Nephron (organoid): ENCODE data around the gene PYCR2.
A peak's percentile ranks its signal among the peaks of the same experiment; 100 is the strongest.

Source experiments
- H3K27ac Mint-ChIP-seq, 3 experiments: 2 replicates each; pipeline ENCODE4 v1.8.0; 2020; ENCODE audit warnings: mixed read lengths in 3 of 3, mild to moderate bottlenecking in 2 of 3, moderate library complexity in 1 of 3
- H3K27me3 Mint-ChIP-seq: 2 replicates; pipeline ENCODE4 v1.8.0; 2021; ENCODE audit warnings: low read depth, mild to moderate bottlenecking, moderate library complexity, mixed read lengths
- H3K36me3 Mint-ChIP-seq: 2 replicates; pipeline ENCODE4 v1.8.0; 2020; ENCODE audit warnings: low read depth, mixed read lengths
- H3K4me1 Mint-ChIP-seq: 2 replicates; pipeline ENCODE4 v1.8.0; 2020; ENCODE audit warnings: mixed read lengths
- H3K4me3 Mint-ChIP-seq, 3 experiments: 2 replicates each; pipeline ENCODE4 v1.8.0; 2020; ENCODE audit warnings: mild to moderate bottlenecking in 3 of 3, mixed read lengths in 3 of 3, moderate library complexity in 2 of 3
- H3K9me3 Mint-ChIP-seq: 2 replicates; pipeline ENCODE4 v1.8.0; 2020; ENCODE audit warnings: mixed read lengths
- TF ChIP-seq, protein P1 (sequence below), 3 experiments: fragments of 200-600 bp; sonication (generic); IDR thresholded peaks; one replicate each; pipeline ENCODE4 v1.5.0; 2021; ENCODE audit warnings: antibody characterized with exemption in 3 of 3; ENCODE audit not compliant: unreplicated experiment in 3 of 3

The PYCR2 gene

DNA sequence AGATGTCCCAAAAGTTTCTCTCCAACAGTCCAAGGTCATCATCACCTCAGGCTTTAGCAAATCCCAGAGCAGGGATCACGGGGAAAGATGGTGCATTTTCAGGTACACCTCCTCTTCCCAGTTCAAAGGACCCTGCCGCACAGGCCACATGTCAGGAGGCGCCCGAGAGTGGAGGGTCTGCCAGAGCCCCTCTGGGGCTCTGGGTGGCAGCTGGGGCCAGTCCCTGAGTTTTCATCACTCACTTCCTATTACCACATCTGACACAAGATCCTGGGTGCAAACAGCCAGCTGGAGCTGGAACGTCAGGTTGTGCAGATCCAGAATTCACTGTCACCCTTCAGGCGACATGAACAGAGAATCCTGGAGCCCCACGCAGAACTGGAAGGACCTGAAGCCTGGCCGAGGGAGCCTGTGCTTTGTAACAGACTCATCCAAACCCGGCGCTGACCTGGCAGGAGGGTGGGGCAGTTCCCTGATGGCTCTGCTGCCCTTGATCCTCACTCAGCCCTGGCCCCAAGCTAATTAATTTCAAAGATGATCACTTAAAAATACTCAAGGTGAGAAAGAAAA lies 50.7 kb downstream of the PYCR2 start:
- peaks cover 37% of the 10 kb centered on the region for H3K4me1 Mint-ChIP-seq
- TF ChIP-seq, protein P1, sequence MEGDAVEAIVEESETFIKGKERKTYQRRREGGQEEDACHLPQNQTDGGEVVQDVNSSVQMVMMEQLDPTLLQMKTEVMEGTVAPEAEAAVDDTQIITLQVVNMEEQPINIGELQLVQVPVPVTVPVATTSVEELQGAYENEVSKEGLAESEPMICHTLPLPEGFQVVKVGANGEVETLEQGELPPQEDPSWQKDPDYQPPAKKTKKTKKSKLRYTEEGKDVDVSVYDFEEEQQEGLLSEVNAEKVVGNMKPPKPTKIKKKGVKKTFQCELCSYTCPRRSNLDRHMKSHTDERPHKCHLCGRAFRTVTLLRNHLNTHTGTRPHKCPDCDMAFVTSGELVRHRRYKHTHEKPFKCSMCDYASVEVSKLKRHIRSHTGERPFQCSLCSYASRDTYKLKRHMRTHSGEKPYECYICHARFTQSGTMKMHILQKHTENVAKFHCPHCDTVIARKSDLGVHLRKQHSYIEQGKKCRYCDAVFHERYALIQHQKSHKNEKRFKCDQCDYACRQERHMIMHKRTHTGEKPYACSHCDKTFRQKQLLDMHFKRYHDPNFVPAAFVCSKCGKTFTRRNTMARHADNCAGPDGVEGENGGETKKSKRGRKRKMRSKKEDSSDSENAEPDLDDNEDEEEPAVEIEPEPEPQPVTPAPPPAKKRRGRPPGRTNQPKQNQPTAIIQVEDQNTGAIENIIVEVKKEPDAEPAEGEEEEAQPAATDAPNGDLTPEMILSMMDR (IDR thresholded peaks at IDR 0.05; ENCODE audit: unreplicated experiment in 3 of 3) = no peak
- no peak overlapping the region for H3K4me3 Mint-ChIP-seq
- H3K9me3 Mint-ChIP-seq = no peaks in the 10 kb centered on the region
- peaks cover 29% of the 10 kb centered on the region for H3K36me3 Mint-ChIP-seq
- H3K27me3 Mint-ChIP-seq = peaks cover 5% of the 10 kb centered on the region
- H3K27ac Mint-ChIP-seq = no peak overlapping the region

DNA sequence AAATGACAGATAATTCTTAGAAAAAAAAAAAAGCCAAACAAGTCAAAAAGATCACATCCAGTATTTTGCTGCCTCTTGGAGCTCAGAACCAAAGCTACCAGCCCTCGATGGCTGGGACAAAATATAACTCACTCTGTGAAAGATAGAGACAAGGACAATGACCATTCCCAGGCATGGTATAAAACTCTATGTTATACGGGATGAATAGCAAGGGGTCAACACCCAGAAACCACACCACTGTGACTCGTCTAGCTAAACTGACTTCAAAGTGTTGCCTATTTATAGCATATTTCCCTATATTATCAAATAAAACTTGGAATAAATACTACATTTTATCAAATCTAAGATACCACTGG lies 52.0 kb downstream of the PYCR2 start:
- H3K9me3 Mint-ChIP-seq = no peaks in the 10 kb centered on the region
- no peak overlapping the region for H3K4me3 Mint-ChIP-seq
- peaks cover 37% of the 10 kb centered on the region for H3K36me3 Mint-ChIP-seq
- H3K27me3 Mint-ChIP-seq = peaks cover 5% of the 10 kb centered on the region
- H3K4me1 Mint-ChIP-seq = peaks cover 27% of the 10 kb centered on the region
- no peak overlapping the region for H3K27ac Mint-ChIP-seq
- TF ChIP-seq, protein P1 (IDR thresholded peaks at IDR 0.05; ENCODE audit: unreplicated experiment in 3 of 3) = no peak

DNA sequence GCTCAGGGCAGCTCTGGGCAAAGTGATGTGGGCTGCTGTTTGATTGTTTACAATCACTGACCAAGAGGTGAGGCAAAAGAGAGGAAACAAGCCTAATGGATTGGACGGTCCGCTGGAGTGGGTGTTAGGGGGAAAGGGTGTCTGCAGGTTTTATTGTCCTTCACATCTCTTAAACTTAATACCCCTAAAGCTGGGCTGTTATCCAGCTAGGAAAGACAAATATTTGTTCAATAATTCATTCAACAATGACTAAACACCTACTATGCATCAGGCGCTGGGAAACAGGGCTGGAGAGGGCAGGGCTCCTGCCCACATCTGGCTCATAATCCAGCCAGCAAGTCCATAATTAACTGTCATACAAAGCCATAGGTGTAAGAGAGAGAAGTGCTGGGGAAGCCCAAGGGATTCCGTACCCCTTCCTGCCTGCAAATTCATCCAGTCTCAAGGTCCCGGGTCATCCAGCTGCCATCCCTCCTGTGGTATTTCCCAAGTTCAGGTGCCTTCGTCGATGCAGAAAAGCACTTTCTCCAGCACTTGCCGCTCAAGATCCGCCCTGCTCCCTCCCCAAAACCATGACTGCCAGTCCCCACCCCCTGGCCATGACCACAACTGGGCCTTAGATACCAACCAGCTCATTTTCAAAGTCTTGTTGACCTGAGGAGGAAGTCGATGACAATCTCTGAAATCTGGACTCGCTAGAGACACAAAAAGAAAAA lies 52.5 kb downstream of the PYCR2 start:
- peak overlapping the region in 2 of 3 experiments; percentile 15 to 28 for H3K27ac Mint-ChIP-seq
- peaks cover 5% of the 10 kb centered on the region for H3K27me3 Mint-ChIP-seq
- H3K9me3 Mint-ChIP-seq = no peaks in the 10 kb centered on the region
- TF ChIP-seq, protein P1 (IDR thresholded peaks at IDR 0.05; ENCODE audit: unreplicated experiment in 3 of 3) = no peak
- peaks cover 39% of the 10 kb centered on the region for H3K36me3 Mint-ChIP-seq
- H3K4me3 Mint-ChIP-seq = no peak overlapping the region
- H3K4me1 Mint-ChIP-seq = peaks cover 28% of the 10 kb centered on the region

DNA sequence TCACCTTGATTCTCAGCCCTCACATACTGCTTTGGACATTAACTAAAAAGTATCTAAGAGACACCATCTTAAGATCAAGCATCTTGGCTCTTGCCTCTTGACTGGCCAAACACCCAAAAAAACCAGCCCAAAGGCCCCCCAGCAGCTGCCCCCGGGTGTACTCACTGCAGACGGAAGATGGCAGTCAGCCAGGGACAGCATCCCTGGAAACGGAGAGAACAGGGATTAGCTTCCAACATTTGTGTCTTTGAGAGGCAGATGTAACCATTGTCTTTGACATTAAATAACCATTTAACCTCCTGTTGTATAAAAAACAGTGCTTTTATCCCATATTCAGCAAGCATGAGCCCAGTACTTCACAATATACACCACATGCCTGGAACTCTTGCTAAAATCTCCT lies 53.1 kb downstream of the PYCR2 start:
- H3K27ac Mint-ChIP-seq = peak overlapping the region in 2 of 3 experiments; percentile 15 to 28
- TF ChIP-seq, protein P1 (IDR thresholded peaks at IDR 0.05; ENCODE audit: unreplicated experiment in 3 of 3) = no peak
- peaks cover 39% of the 10 kb centered on the region for H3K36me3 Mint-ChIP-seq
- H3K9me3 Mint-ChIP-seq = no peaks in the 10 kb centered on the region
- H3K4me3 Mint-ChIP-seq = no peak overlapping the region
- peaks cover 29% of the 10 kb centered on the region for H3K4me1 Mint-ChIP-seq
- H3K27me3 Mint-ChIP-seq = peaks cover 5% of the 10 kb centered on the region
